Kidney epithelial cell (primary cell): ENCODE results near the gene DDN. TPM values are rescaled to one million over a fixed set of nuclear protein-coding genes. Genes with fewer than 3 reads are reported as not detected.

Experiments used
- DNase-seq: peaks from one replicate; pipeline ENCODE4 v3.0.0-alpha.2; 2010; ENCODE audit warnings: low read depth
- H3K27me3 ChIP-seq: 2 replicates; pipeline ENCODE4 v1.6.0; 2011; ENCODE audit warnings: low read length; ENCODE audit not compliant: control insufficient read depth, insufficient read depth
- H3K36me3 ChIP-seq: 2 replicates; pipeline ENCODE4 v1.5.1; 2011; ENCODE audit warnings: low read length; ENCODE audit not compliant: control insufficient read depth, insufficient read depth
- H3K4me3 ChIP-seq: 2 replicates; pipeline ENCODE4 v1.5.1; 2011; ENCODE audit warnings: low read depth, mild to moderate bottlenecking, control low read depth, low read length
- total RNA-seq: library from RNA; depleted of rRNA; stranded (reverse); fragments of >200 nt; gene quantifications from 2 replicates; pipeline ENCODE4 v1.2.3, GENCODE V29; 2015
- TF ChIP-seq, protein P1 (sequence below): IDR thresholded peaks from 2 replicates; pipeline ENCODE4 v1.5.1; 2011; ENCODE audit warnings: mild to moderate bottlenecking, moderate library complexity, low read length, control low read depth, inconsistent platforms; ENCODE audit not compliant: insufficient read depth, poor library complexity, severe bottlenecking

The DDN gene
- total RNA-seq, 1 donor from 2014 or later, result 0.13 TPM

DNA sequence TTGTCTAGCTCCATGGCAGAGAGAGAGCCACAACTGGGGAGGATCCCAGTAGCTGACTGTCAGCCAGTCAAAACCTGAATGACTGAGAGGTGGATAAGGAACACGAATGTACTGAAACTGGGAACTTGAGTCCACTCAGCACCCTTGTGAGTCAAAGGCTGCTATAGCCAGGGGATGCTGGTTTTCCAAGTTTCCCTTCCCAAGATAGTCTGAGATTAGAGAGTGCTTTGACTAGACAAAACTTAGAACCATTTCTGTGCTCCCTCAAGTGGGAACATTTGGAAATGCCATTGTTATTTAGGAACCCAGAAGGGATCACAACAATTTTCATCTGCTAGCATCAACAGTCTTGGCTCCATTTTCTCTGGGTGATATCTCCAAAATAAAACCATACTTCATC, 15.4 kb upstream of the DDN start:
- H3K27me3 ChIP-seq, result no peaks in the 10 kb centered on the region
- no peak for DNase-seq
- TF ChIP-seq, protein P1, sequence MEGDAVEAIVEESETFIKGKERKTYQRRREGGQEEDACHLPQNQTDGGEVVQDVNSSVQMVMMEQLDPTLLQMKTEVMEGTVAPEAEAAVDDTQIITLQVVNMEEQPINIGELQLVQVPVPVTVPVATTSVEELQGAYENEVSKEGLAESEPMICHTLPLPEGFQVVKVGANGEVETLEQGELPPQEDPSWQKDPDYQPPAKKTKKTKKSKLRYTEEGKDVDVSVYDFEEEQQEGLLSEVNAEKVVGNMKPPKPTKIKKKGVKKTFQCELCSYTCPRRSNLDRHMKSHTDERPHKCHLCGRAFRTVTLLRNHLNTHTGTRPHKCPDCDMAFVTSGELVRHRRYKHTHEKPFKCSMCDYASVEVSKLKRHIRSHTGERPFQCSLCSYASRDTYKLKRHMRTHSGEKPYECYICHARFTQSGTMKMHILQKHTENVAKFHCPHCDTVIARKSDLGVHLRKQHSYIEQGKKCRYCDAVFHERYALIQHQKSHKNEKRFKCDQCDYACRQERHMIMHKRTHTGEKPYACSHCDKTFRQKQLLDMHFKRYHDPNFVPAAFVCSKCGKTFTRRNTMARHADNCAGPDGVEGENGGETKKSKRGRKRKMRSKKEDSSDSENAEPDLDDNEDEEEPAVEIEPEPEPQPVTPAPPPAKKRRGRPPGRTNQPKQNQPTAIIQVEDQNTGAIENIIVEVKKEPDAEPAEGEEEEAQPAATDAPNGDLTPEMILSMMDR, result peak; percentile 15
- no peaks in the 10 kb centered on the region for H3K36me3 ChIP-seq
- H3K4me3 ChIP-seq, result no peak overlapping the region

DNA sequence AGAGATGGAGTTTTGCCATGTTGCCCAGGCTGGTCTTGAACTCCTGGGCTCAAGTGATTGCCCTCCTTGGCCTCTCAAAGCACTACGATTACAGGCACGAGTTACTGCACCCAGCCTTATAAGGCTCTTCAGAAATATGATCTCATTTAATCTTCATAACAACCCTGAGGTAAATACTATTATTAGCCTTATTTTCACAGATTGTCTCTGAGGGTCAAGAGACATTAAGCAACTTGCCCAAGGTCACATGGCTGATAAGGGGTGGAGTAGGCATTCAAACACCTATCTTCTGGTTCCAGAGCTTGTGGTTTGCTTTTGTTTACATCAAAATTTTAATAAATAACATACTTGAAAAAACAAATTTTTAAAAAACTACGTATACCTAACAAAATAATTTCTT, 14.3 kb upstream of the DDN start:
- H3K27me3 ChIP-seq, result no peaks in the 10 kb centered on the region
- TF ChIP-seq, protein P1, result no peak
- H3K4me3 ChIP-seq, result no peak overlapping the region
- H3K36me3 ChIP-seq, result no peaks in the 10 kb centered on the region
- DNase-seq, result no peak

DNA sequence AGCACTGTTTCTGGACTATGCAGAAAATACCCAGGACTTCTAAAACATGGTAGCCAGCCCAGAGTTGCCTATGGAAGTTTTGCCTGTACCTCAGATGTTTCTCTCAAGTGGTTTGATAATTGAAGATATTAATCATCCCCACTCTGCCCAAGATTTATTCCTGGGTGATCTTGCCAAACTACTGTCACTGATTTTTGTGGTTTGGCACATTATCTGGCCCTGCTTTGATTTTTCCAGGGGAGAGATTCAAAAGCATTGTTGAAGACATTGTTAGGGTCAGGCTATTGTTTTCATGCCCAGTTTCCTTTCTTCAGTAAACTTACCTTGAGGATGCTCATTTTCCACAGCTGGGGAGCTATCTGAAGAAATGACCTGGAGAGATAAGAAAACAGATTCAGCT, 13.6 kb upstream of the DDN start:
- TF ChIP-seq, protein P1, result no peak

DNA sequence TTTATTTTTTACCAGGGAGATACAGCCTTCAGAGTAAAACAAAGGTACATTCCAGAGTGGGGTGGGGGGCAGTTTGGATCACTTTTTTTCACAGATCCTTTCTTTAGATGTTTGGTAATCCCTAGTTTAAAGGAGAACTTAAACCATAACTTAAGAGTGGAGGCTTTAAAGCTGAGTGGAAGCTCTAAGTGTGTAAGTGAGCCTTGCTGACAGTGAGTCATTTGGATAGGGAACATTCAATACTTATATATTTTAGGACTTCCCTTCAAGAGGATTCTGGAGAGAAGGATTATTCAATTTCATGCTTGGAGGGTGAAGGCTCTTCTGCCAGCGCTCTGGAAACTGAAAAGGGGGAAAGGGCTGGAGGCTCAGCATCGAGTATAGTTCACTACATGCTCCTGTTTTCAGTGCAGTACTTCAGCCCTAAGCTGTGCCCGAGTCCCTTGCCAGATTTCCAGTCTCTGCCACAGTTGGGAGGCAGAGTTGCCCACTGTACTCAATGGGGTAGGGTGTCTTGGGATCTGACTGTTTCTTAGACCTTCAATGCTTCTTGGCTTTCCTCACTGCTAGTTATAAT, 11.0 kb upstream of the DDN start:
- Histone ChIP-seq H3K36me3 (no peaks in the 10 kb centered on the region), H3K27me3 (no peaks in the 10 kb centered on the region), H3K4me3 (no peak overlapping the region)
- no peak for DNase-seq
- TF ChIP-seq, protein P1, result no peak

More for the DNA sequence above, 13.6 kb upstream of the DDN start:
- Histone ChIP-seq H3K27me3 (no peaks in the 10 kb centered on the region), H3K36me3 (no peaks in the 10 kb centered on the region), H3K4me3 (no peak overlapping the region)
- DNase-seq, result no peak

DNA sequence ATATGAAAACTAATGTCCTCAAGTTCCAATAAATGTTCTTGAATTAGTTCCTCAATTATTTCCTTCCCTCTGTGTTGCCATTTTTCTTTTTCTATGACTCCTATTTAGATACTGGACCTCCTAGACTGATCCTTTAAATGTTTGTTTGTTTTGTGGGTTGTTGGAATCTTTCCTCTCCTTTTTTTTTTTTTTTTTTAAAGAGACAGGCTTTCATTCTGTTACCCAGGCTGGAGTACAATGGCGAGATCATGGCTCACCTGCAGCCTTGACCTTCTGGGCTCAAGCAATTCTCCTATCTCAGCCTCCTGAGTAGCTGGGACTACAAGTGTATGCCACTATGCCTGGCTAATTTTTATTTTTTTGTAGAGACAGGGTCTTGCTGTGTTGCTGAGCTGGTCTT, 9.8 kb upstream of the DDN start:
- Histone ChIP-seq H3K4me3 (no peak overlapping the region), H3K36me3 (no peaks in the 10 kb centered on the region), H3K27me3 (no peaks in the 10 kb centered on the region)
- DNase-seq, result no peak
- TF ChIP-seq, protein P1, result no peak

DNA sequence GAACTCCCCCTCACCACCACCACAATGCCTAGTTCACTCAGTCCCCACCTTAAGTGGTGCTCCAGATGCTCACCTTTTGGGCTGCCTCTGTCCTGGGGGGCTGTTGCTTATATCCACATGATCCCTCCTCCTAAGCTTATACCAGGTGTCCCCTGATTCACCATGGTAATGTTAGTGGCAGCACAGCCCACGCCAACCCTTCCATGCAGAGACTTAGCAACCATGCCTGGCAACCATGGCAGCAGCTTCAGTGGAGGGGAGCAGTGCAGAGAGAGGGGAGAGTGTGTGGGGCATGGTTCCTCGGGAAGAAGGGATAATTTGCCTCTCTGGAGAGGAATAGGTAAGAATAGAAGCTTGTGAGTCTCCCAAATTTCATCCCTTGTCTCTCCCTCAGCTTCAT, 1.2 kb upstream of the DDN start:
- H3K36me3 ChIP-seq, result peaks cover 2% of the 10 kb centered on the region
- TF ChIP-seq, protein P1, result no peak
- DNase-seq, result no peak
- H3K4me3 ChIP-seq, result no peak overlapping the region
- H3K27me3 ChIP-seq, result peaks cover 43% of the 10 kb centered on the region
